ENCODE results near the gene DUSP22. TPM values are rescaled to one million over a fixed set of nuclear protein-coding genes. Genes with fewer than 3 reads are reported as not detected.

The DUSP22 gene
- total RNA-seq, 4 donors from 2014 or later, result 34.7 to 75.9 (median 48.5) TPM

GRCh38 chr6:290111-290922 is 2.0 kb upstream of the DUSP22 start:
- H3K27ac ChIP-seq, result peak overlapping the region in 2 of 4 donors; percentile 0 to 92
- TF ChIP-seq POLR2A (IDR thresholded peaks at IDR 0.05) (no peak), CTCF (IDR thresholded peaks at IDR 0.05) (no peak)
- DNase-seq, result peak in 1 of 3 donors; percentile 68
- no peaks in the 10 kb centered on the region for H3K9me3 ChIP-seq
- H3K27me3 ChIP-seq, result no peaks in the 10 kb centered on the region
- H3K4me1 ChIP-seq, result peaks cover 0 to 20% (median 13%) of the 10 kb centered on the region in 4 donors
- H3K4me3 ChIP-seq, result no peak overlapping the region
- no peaks in the 10 kb centered on the region for H3K36me3 ChIP-seq

GRCh38 chr6:291204-291696 is 1.0 kb upstream of the DUSP22 start:
- peak overlapping the region; percentile 92 to 99 (median 97) for H3K27ac ChIP-seq
- H3K9me3 ChIP-seq, result no peaks in the 10 kb centered on the region
- H3K4me1 ChIP-seq, result peaks cover 0 to 24% (median 14%) of the 10 kb centered on the region in 4 donors
- peak overlapping the region; percentile 50 to 84 (median 68) for H3K4me3 ChIP-seq
- no peak for TF ChIP-seq POLR2A (IDR thresholded peaks at IDR 0.05)
- no peak for TF ChIP-seq CTCF (IDR thresholded peaks at IDR 0.05)
- no peaks in the 10 kb centered on the region for H3K27me3 ChIP-seq
- H3K36me3 ChIP-seq, result no peaks in the 10 kb centered on the region
- DNase-seq, result no peak

GRCh38 chr6:292506-293192 is 362 bp downstream of the DUSP22 start:
- no peaks in the 10 kb centered on the region for H3K36me3 ChIP-seq
- no peaks in the 10 kb centered on the region for H3K9me3 ChIP-seq
- H3K4me1 ChIP-seq, result peaks cover 0 to 32% (median 18%) of the 10 kb centered on the region in 4 donors
- TF ChIP-seq POLR2A (IDR thresholded peaks at IDR 0.05) (peak in 1 of 2 donors; percentile 26), CTCF (IDR thresholded peaks at IDR 0.05) (no peak)
- no peaks in the 10 kb centered on the region for H3K27me3 ChIP-seq
- H3K4me3 ChIP-seq, result peak overlapping the region; percentile 50 to 84 (median 68)
- DNase-seq, result peak; percentile 87 to 96 (median 90)
- peak overlapping the region; percentile 92 to 99 (median 97) for H3K27ac ChIP-seq

GRCh38 chr6:293193-294174 is 1.2 kb downstream of the DUSP22 start:
- Histone ChIP-seq H3K27me3 (no peaks in the 10 kb centered on the region), H3K4me3 (peak overlapping the region; percentile 50 to 84 (median 68)), H3K36me3 (no peaks in the 10 kb centered on the region), H3K27ac (peak overlapping the region; percentile 92 to 99 (median 97)), H3K9me3 (no peaks in the 10 kb centered on the region), H3K4me1 (peaks cover 0 to 37% (median 22%) of the 10 kb centered on the region in 4 donors)
- peak in 1 of 3 donors; percentile 75 for DNase-seq
- TF ChIP-seq CTCF (IDR thresholded peaks at IDR 0.05) (no peak), POLR2A (IDR thresholded peaks at IDR 0.05) (no peak)

All from Peyer's patch (tissue), 4 donors.